ENCODE data around the gene VTCN1. TPM values are rescaled to one million over a fixed set of nuclear protein-coding genes. Genes with fewer than 3 reads are reported as not detected.

Gene VTCN1
- total RNA-seq, 1 experiment from 2014 or later: not detected

GRCh38 chr1:117117697-117118096 lies 93.0 kb downstream of the VTCN1 start:
- H3K9ac ChIP-seq (ENCODE audit: low read length): no peak overlapping the region
- H3K79me2 ChIP-seq (ENCODE audit: low read length): no peaks in the 10 kb centered on the region
- no peak overlapping the region for H3K27ac ChIP-seq (ENCODE audit: low read length)
- no peak overlapping the region for H3K4me3 ChIP-seq (ENCODE audit: low read length)
- no peaks in the 10 kb centered on the region for H3K27me3 ChIP-seq (ENCODE audit: low read length)
- no peaks in the 10 kb centered on the region for H3K9me2 ChIP-seq (replicated peaks; ENCODE audit: insufficient read depth, low read length)
- no peaks in the 10 kb centered on the region for H3K4me1 ChIP-seq (ENCODE audit: low read length)
- no peaks in the 10 kb centered on the region for H3K9me3 ChIP-seq (ENCODE audit: low read length)
- H3K36me3 ChIP-seq (ENCODE audit: insufficient read depth, low read length): no peaks in the 10 kb centered on the region
- no peaks in the 10 kb centered on the region for H4K20me1 ChIP-seq (ENCODE audit: insufficient read depth, low read depth, low read length)
- H2AFZ ChIP-seq (ENCODE audit: low read length): no peak overlapping the region
- H3K4me2 ChIP-seq (ENCODE audit: low read depth, low read length, poor library complexity, severe bottlenecking): no peak overlapping the region
- DNase-seq: no peak

DNA sequence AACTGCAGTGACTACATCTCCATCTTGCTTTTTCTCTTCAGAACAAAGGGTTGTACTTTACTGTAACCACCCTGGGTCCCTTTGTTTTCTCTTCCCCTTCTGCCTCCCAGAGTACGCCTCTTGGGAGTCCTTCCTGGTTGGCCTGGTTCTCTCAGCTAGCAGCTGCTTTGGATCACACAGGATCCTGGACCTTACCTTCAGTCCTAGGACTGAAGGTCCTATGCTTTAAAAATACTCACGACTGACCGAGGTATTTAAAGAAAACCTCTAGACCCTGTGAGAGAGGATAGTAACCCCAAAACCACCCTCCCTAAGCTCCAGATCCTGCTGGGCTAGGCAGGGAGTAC lies 94.0 kb downstream of the VTCN1 start:
- no peaks in the 10 kb centered on the region for H3K27me3 ChIP-seq (ENCODE audit: low read length)
- H3K4me3 ChIP-seq (ENCODE audit: low read length): no peak overlapping the region
- no peak overlapping the region for H2AFZ ChIP-seq (ENCODE audit: low read length)
- H3K27ac ChIP-seq (ENCODE audit: low read length): no peak overlapping the region
- H3K9me2 ChIP-seq (replicated peaks; ENCODE audit: insufficient read depth, low read length): no peaks in the 10 kb centered on the region
- no peaks in the 10 kb centered on the region for H3K4me1 ChIP-seq (ENCODE audit: low read length)
- no peaks in the 10 kb centered on the region for H3K9me3 ChIP-seq (ENCODE audit: low read length)
- no peak overlapping the region for H3K9ac ChIP-seq (ENCODE audit: low read length)
- H3K36me3 ChIP-seq (ENCODE audit: insufficient read depth, low read length): no peaks in the 10 kb centered on the region
- H4K20me1 ChIP-seq (ENCODE audit: insufficient read depth, low read depth, low read length): no peaks in the 10 kb centered on the region
- H3K79me2 ChIP-seq (ENCODE audit: low read length): no peaks in the 10 kb centered on the region
- no peak for DNase-seq
- H3K4me2 ChIP-seq (ENCODE audit: low read depth, low read length, poor library complexity, severe bottlenecking): no peak overlapping the region

DNA sequence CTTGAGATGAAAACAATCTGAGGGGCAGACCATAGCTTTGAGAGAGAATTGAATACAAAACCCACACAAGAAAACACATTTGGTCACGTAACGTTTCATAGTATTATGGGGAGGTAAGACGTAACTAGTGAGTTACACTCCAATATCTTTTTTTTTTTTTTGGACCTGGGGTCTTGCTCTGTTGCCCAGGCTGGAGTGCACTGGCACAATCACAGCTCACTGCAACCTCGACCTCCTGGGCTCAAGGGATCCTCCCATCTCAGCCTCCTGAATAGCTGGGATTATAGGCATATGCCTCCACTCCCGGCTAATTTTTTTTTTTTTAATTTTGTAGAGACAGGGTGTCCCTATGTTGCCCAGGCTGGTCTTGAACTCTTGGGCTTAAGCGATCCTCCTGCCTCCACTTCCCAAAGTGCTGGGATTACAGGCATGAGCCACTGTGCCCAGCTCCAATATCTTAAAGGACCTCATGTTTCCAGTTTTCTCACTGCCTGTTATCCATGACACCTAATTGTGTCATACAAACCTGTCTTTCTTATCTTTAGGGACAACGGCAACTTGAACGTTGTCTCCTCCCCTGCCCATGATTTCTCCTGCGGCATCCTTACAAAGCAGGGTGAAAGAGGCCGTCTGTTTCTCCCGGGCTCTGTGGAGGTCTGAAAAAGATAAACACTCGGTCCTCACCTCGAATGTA lies 94.5 kb downstream of the VTCN1 start:
- Histone ChIP-seq H3K4me3 (ENCODE audit: low read length) (no peak overlapping the region), H3K36me3 (ENCODE audit: insufficient read depth, low read length) (no peaks in the 10 kb centered on the region), H3K27me3 (ENCODE audit: low read length) (no peaks in the 10 kb centered on the region), H3K4me2 (ENCODE audit: low read depth, low read length, poor library complexity, severe bottlenecking) (no peak overlapping the region), H4K20me1 (ENCODE audit: insufficient read depth, low read depth, low read length) (no peaks in the 10 kb centered on the region), H3K27ac (ENCODE audit: low read length) (no peak overlapping the region), H3K9me3 (ENCODE audit: low read length) (no peaks in the 10 kb centered on the region), H3K79me2 (ENCODE audit: low read length) (no peaks in the 10 kb centered on the region), H3K9me2 (replicated peaks; ENCODE audit: insufficient read depth, low read length) (no peaks in the 10 kb centered on the region), H3K9ac (ENCODE audit: low read length) (no peak overlapping the region), H2AFZ (ENCODE audit: low read length) (no peak overlapping the region), H3K4me1 (ENCODE audit: low read length) (no peaks in the 10 kb centered on the region)
- no peak for DNase-seq

GRCh38 chr1:117114877-117115276 lies 95.8 kb downstream of the VTCN1 start:
- Histone ChIP-seq H3K79me2 (ENCODE audit: low read length) (no peaks in the 10 kb centered on the region), H2AFZ (ENCODE audit: low read length) (no peak overlapping the region), H3K9me3 (ENCODE audit: low read length) (no peaks in the 10 kb centered on the region), H3K36me3 (ENCODE audit: insufficient read depth, low read length) (no peaks in the 10 kb centered on the region), H3K27me3 (ENCODE audit: low read length) (no peaks in the 10 kb centered on the region), H3K27ac (ENCODE audit: low read length) (no peak overlapping the region), H3K4me3 (ENCODE audit: low read length) (no peak overlapping the region), H3K4me1 (ENCODE audit: low read length) (no peaks in the 10 kb centered on the region), H3K4me2 (ENCODE audit: low read depth, low read length, poor library complexity, severe bottlenecking) (no peak overlapping the region), H3K9me2 (replicated peaks; ENCODE audit: insufficient read depth, low read length) (no peaks in the 10 kb centered on the region), H3K9ac (ENCODE audit: low read length) (no peak overlapping the region), H4K20me1 (ENCODE audit: insufficient read depth, low read depth, low read length) (no peaks in the 10 kb centered on the region)
- no peak for DNase-seq

DNA sequence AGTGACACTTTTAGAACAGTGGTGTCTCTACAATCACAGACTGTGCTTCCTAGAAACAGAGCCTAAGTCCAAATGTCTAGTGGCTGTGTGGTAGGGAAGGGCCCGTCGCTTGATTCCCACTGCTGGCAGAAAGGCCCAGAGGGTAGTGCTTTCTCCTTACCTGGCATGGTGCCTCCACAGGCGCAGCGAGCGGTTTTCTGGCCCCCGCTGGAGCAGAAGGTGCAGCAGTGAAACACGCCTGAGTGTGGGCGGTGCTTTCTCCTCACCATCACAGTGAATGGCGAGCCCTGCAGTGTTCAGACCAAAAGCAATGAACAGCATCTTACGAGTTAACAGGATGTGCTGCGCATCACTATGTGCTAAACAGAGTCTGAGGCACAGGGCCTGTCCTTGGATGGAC lies 97.5 kb downstream of the VTCN1 start:
- DNase-seq: no peak
- no peak overlapping the region for H3K27ac ChIP-seq (ENCODE audit: low read length)
- no peaks in the 10 kb centered on the region for H3K36me3 ChIP-seq (ENCODE audit: insufficient read depth, low read length)
- H2AFZ ChIP-seq (ENCODE audit: low read length): no peak overlapping the region
- no peaks in the 10 kb centered on the region for H3K9me2 ChIP-seq (replicated peaks; ENCODE audit: insufficient read depth, low read length)
- H3K9ac ChIP-seq (ENCODE audit: low read length): no peak overlapping the region
- no peaks in the 10 kb centered on the region for H4K20me1 ChIP-seq (ENCODE audit: insufficient read depth, low read depth, low read length)
- no peak overlapping the region for H3K4me3 ChIP-seq (ENCODE audit: low read length)
- H3K4me1 ChIP-seq (ENCODE audit: low read length): no peaks in the 10 kb centered on the region
- H3K79me2 ChIP-seq (ENCODE audit: low read length): no peaks in the 10 kb centered on the region
- no peak overlapping the region for H3K4me2 ChIP-seq (ENCODE audit: low read depth, low read length, poor library complexity, severe bottlenecking)
- no peaks in the 10 kb centered on the region for H3K27me3 ChIP-seq (ENCODE audit: low read length)
- H3K9me3 ChIP-seq (ENCODE audit: low read length): no peaks in the 10 kb centered on the region

DNA sequence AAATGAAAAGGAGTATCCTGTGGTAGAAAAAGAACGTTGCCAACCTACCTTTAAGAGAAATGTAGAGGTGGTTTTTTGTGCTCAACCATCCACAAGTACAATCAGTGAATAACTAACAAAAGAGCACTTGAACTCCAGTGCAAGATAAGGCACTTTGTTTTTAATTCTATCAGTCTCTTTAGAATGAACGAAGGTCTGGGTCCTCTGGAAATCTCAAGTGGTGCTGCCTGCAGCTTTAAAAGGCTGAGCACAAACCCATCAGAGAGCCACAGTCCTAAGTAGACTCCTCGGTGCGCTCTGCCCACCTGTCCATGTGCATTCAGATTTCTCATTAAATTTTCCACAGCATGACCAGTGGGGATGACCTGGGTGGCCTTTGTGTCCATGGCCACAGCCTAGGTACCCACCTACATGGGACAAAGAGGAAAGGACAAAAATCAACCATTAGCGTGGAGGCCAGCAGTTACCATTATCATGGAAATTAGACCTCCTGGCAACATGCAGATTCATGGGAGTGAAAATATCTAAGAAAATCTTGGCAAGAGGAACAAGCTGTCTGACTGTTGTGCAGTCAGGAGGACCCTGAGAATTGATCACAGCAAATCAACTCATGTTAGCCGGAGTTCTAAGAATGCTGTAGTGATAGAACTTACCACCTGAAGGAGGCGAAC lies 98.5 kb downstream of the VTCN1 start:
- H2AFZ ChIP-seq (ENCODE audit: low read length): no peak overlapping the region
- no peaks in the 10 kb centered on the region for H3K36me3 ChIP-seq (ENCODE audit: insufficient read depth, low read length)
- no peak overlapping the region for H3K9ac ChIP-seq (ENCODE audit: low read length)
- no peaks in the 10 kb centered on the region for H3K9me3 ChIP-seq (ENCODE audit: low read length)
- no peak overlapping the region for H3K4me2 ChIP-seq (ENCODE audit: low read depth, low read length, poor library complexity, severe bottlenecking)
- DNase-seq: no peak
- no peak overlapping the region for H3K4me3 ChIP-seq (ENCODE audit: low read length)
- H3K79me2 ChIP-seq (ENCODE audit: low read length): no peaks in the 10 kb centered on the region
- H4K20me1 ChIP-seq (ENCODE audit: insufficient read depth, low read depth, low read length): no peaks in the 10 kb centered on the region
- H3K9me2 ChIP-seq (replicated peaks; ENCODE audit: insufficient read depth, low read length): no peaks in the 10 kb centered on the region
- no peaks in the 10 kb centered on the region for H3K4me1 ChIP-seq (ENCODE audit: low read length)
- H3K27ac ChIP-seq (ENCODE audit: low read length): no peak overlapping the region
- no peaks in the 10 kb centered on the region for H3K27me3 ChIP-seq (ENCODE audit: low read length)

DNA sequence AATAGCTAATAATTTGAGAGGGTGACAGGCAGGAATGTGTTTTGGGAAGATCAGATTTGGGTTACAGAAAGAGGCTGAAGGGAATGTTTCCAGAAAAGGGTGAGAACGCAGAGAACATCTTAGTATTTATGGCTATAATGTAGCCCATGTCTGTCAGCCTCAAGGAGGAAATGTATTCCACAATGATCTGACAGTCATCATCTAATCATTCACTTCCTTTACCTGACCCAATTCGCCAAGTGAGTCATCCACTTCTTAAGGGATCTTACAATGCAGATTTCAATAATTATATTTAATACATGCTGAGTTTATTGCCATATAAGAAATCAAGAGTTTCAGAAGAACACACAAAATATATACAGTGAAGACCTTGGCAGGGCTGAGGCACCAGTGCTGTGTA lies 100.0 kb downstream of the VTCN1 start:
- no peak overlapping the region for H3K9ac ChIP-seq (ENCODE audit: low read length)
- no peaks in the 10 kb centered on the region for H3K9me3 ChIP-seq (ENCODE audit: low read length)
- no peak overlapping the region for H3K4me3 ChIP-seq (ENCODE audit: low read length)
- no peak overlapping the region for H3K27ac ChIP-seq (ENCODE audit: low read length)
- no peak overlapping the region for H3K4me2 ChIP-seq (ENCODE audit: low read depth, low read length, poor library complexity, severe bottlenecking)
- H3K4me1 ChIP-seq (ENCODE audit: low read length): no peaks in the 10 kb centered on the region
- H3K9me2 ChIP-seq (replicated peaks; ENCODE audit: insufficient read depth, low read length): no peaks in the 10 kb centered on the region
- no peaks in the 10 kb centered on the region for H3K79me2 ChIP-seq (ENCODE audit: low read length)
- no peaks in the 10 kb centered on the region for H3K27me3 ChIP-seq (ENCODE audit: low read length)
- peaks cover 4% of the 10 kb centered on the region; the same call in 1 of the 2 replicates for H3K36me3 ChIP-seq (ENCODE audit: insufficient read depth, low read length)
- DNase-seq: no peak
- no peak overlapping the region for H2AFZ ChIP-seq (ENCODE audit: low read length)
- no peaks in the 10 kb centered on the region for H4K20me1 ChIP-seq (ENCODE audit: insufficient read depth, low read depth, low read length)

DNA sequence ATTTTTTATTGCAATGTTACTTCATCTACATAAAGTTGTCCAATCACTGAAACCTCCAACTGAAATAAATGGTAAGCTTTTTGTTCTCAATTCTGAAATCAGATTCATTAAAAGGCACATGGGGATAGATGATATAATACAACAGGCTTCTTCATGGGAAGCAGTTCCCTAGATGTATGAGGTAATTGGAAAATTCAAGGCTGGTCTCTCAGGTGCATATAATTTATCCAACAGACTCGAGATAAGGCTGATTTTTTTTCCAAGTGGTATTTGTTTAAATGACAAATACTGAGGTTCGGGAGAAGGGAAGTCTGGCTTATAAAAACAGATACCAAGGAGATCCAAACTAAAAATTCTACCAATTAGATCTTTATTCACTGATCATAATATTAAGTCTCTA lies 103.4 kb downstream of the VTCN1 start:
- DNase-seq: no peak
- no peak overlapping the region for H3K27ac ChIP-seq (ENCODE audit: low read length)
- no peaks in the 10 kb centered on the region for H4K20me1 ChIP-seq (ENCODE audit: insufficient read depth, low read depth, low read length)
- no peak overlapping the region for H3K9ac ChIP-seq (ENCODE audit: low read length)
- no peaks in the 10 kb centered on the region for H3K9me2 ChIP-seq (replicated peaks; ENCODE audit: insufficient read depth, low read length)
- H2AFZ ChIP-seq (ENCODE audit: low read length): no peak overlapping the region
- H3K4me3 ChIP-seq (ENCODE audit: low read length): no peak overlapping the region
- no peak overlapping the region for H3K4me2 ChIP-seq (ENCODE audit: low read depth, low read length, poor library complexity, severe bottlenecking)
- no peaks in the 10 kb centered on the region for H3K9me3 ChIP-seq (ENCODE audit: low read length)
- H3K27me3 ChIP-seq (ENCODE audit: low read length): no peaks in the 10 kb centered on the region
- H3K36me3 ChIP-seq (ENCODE audit: insufficient read depth, low read length): peaks cover 30% of the 10 kb centered on the region
- no peaks in the 10 kb centered on the region for H3K4me1 ChIP-seq (ENCODE audit: low read length)
- H3K79me2 ChIP-seq (ENCODE audit: low read length): no peaks in the 10 kb centered on the region
